LNCAP (cell line): ENCODE data around the gene SLC22A23.

Experiments
- CTCF ChIP-seq: fragments of 450-650 bp; IDR thresholded peaks from 2 replicates; pipeline ENCODE4 v1.5.1; 2017; ENCODE audit warnings: mild to moderate bottlenecking

Gene SLC22A23

GRCh38 chr6:3290931-3291211 lies 166.0 kb downstream of the SLC22A23 start:
- no peak for TF ChIP-seq CTCF

DNA sequence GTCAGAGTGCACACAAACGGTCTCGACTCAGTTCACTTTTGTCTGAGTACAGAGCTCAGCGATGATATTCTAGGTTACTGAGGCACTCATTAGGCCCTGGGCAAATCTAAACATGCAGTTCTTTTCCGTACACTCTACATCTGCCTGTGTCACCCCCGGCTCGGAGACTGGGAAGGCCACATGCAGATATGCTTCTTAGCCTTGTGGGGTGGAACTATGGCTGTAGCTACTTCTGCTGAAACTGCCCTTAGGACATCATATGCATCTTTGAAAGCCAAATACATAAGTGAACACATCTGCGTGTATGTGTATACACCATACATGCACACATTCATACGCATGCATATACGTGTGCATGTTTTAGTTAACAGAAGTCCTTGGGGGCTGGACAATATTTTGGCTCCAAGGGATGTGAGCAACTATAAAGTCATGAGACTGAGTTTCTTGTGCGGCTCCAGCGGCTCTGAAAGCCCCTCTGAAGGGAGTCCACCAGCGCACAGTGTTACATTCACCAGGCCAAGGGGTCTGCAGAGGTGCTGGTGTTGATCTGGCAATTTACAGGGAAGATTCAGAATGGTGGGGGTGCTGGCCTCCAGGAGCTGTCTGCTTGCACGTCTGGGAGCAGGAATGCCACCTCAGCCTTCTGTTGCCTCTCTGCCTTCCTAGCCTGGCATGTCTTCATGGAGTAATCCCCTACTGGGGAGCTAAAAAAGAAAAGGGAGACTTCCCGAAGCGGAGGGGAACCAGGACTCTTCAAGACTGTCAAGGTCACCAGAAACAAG lies 166.5 kb downstream of the SLC22A23 start:
- TF ChIP-seq CTCF: no peak

DNA sequence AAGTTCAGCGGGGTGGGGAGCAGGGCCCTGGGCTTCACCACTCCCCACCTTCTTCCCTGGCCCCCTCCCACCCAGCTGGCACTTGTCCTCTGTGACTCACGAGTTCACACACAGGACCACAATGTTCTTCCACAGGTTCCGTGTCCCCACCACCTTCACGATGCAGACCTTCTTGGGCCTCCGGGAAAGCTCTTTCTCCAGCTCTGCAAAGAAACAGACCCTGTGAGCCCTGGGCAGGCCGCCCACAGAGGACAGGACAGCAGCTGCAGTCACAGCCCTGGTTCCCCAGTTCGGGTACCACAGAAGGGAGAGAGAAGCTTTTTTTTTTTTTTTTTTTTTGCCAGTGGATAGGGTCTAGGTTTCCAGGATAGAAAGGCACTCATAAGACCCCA lies 167.2 kb downstream of the SLC22A23 start:
- TF ChIP-seq CTCF: no peak

GRCh38 chr6:3288711-3289663 lies 167.9 kb downstream of the SLC22A23 start:
- TF ChIP-seq CTCF: no peak

- TF ChIP-seq CTCF: no peak
These were observed 168.7 kb downstream of the SLC22A23 start for GRCh38 chr6:3287976-3288707.

- TF ChIP-seq CTCF: no peak
These were observed 169.5 kb downstream of the SLC22A23 start for GRCh38 chr6:3287308-3287707.

DNA sequence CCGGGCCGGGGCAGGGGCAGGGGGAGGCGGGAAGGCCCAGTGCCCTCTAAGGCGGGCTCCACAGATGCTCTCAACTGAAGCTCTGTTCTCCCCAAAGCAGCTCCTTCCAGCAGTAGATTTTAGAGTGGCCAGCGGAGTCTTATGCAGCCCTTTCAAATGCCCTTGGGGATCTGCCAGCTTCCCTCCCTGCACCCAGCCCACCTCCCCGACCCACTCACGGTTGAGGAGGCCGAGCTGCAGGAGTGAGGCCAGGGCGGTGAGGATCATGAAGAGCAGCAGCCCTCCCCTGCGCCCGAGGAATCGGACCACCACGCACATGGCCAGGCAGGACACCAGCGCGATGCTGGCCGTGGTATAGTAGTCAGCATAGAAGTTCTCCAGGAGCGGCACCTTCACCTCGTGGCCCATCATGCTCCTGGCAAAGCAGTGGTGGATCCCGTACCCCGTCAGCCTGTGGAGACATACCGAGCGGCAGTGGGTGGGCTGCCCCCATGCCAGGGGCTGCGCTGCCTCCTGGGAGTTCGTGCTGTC lies 170.1 kb downstream of the SLC22A23 start:
- no peak for TF ChIP-seq CTCF
